Adipocyte (in vitro differentiated cells): Measurements from ENCODE around the gene NDUFA8.

Source experiments
- DNase-seq: peaks from one replicate; pipeline ENCODE4 v3.0.0-alpha.2; 2015; ENCODE audit warnings: low read depth
- H3K27me3 ChIP-seq: replicated peaks from 2 replicates; pipeline ENCODE4 v1.7.0; 2013; ENCODE audit warnings: mild to moderate bottlenecking, low read length, moderate library complexity; ENCODE audit not compliant: control insufficient read depth, insufficient read depth
- H3K36me3 ChIP-seq: 2 replicates; pipeline ENCODE4 v1.7.0; 2013; ENCODE audit warnings: low read length, mild to moderate bottlenecking, moderate library complexity; ENCODE audit not compliant: control insufficient read depth, insufficient read depth, severe bottlenecking
- H3K4me1 ChIP-seq: 2 replicates; pipeline ENCODE4 v1.7.0; 2013; ENCODE audit warnings: mild to moderate bottlenecking, low read length, moderate library complexity; ENCODE audit not compliant: control insufficient read depth, insufficient read depth
- H3K4me3 ChIP-seq: 2 replicates; pipeline ENCODE4 v1.7.0; 2013; ENCODE audit warnings: mild to moderate bottlenecking, low read length, moderate library complexity
- H3K9ac ChIP-seq: 2 replicates; pipeline ENCODE4 v1.7.0; 2013; ENCODE audit warnings: mild to moderate bottlenecking, low read length, moderate library complexity
- H3K9me3 ChIP-seq: 2 replicates; pipeline ENCODE4 v1.7.0; 2013; ENCODE audit warnings: mild to moderate bottlenecking, low read length, moderate library complexity; ENCODE audit not compliant: control insufficient read depth

The NDUFA8 gene

GRCh38 chr9:122134822-122135528 lies 24.6 kb downstream of the NDUFA8 start:
- H3K9ac ChIP-seq = no peak overlapping the region
- peak; percentile 30 for DNase-seq
- no peak overlapping the region for H3K4me3 ChIP-seq
- peaks cover 19% of the 10 kb centered on the region for H3K27me3 ChIP-seq
- peaks cover 10% of the 10 kb centered on the region for H3K4me1 ChIP-seq
- H3K9me3 ChIP-seq = no peaks in the 10 kb centered on the region
- H3K36me3 ChIP-seq = no peaks in the 10 kb centered on the region

DNA sequence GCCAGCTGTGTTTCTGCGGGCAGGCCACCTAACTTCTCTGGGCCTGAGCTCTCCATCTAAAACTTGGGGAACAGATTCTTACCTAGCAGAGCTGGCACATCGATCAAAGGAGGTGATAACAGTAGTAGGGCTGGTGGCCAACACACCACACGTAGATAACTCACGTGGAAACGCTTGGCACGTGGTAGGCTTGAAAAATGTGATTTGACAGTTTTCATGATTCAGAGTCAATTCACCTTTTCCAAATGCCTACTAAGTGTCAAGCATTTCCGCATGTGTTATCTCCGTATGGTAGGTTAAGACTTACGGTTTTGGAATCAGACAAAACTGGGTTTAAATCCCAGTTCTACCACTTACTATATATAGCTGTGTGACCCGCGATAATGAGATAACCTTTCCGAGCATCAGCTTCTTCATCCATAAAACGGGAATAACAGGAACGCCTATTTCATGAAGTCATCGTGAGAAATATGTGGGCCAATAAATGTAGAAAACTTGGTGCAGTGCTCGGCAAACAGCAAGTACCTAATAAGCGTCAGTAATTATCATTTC lies 25.5 kb downstream of the NDUFA8 start:
- H3K27me3 ChIP-seq = peaks cover 19% of the 10 kb centered on the region

GRCh38 chr9:122133263-122133983 lies 26.2 kb downstream of the NDUFA8 start:
- Histone ChIP-seq H3K9ac (no peak overlapping the region), H3K4me3 (no peak overlapping the region), H3K4me1 (peaks cover 10% of the 10 kb centered on the region), H3K36me3 (no peaks in the 10 kb centered on the region), H3K27me3 (peaks cover 19% of the 10 kb centered on the region), H3K9me3 (no peaks in the 10 kb centered on the region)
- DNase-seq = no peak

More for the DNA sequence above, 25.5 kb downstream of the NDUFA8 start:
- Histone ChIP-seq H3K36me3 (no peaks in the 10 kb centered on the region), H3K4me1 (peaks cover 10% of the 10 kb centered on the region), H3K9me3 (no peaks in the 10 kb centered on the region), H3K4me3 (no peak overlapping the region), H3K9ac (no peak overlapping the region)
- no peak for DNase-seq

DNA sequence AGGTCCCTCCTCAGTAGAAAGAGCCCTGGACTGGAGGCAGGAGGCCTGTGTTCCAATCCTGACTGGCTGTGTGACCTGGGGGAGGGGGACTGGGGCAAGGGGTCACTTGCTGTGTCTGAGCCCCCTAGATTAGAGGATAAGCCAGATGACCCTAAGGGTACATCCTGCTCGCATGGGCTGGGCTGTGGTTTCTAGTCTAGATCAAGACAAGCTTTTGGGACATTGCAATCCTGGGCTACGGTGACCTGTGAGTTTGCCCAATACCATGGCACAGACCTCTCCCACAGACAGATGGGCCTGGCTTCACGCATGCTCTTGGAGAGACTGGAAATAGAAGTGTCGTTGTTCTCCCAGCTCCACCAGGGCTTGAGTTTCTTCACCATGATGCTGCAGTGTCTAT lies 27.0 kb downstream of the NDUFA8 start:
- Histone ChIP-seq H3K36me3 (no peaks in the 10 kb centered on the region), H3K27me3 (peaks cover 19% of the 10 kb centered on the region), H3K9ac (no peak overlapping the region), H3K4me3 (no peak overlapping the region), H3K9me3 (no peaks in the 10 kb centered on the region), H3K4me1 (peaks cover 10% of the 10 kb centered on the region)
- DNase-seq = no peak

DNA sequence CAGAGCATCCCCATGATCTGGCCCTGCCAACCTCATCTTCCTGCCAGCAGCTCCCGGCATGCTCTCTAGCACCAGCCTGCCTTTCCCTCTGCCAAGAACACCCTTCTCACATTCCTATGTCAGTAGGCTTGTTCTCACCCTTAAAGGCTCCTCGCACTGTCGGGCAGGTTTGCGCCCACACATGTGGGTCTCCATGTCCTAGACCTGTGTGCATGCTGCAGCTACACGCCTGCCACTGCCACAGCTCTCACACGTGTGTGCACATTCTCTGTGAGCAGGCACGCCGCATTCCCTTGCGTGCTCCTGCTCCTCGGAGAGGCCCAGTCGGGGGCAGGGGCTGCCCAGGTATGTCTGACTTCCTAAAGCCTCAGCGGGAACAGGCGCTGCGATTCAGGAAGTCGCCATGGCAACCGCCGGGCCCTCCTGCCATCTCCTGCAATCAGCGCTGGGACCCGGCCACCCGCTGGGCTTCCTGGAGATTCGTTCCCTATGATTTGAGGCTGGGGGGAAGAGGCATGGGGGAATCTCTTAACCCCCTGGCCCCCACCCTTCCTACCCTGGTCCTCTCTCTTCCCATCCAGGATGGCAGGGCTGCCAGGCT lies 28.1 kb downstream of the NDUFA8 start:
- no peak overlapping the region for H3K4me3 ChIP-seq
- peaks cover 11% of the 10 kb centered on the region for H3K4me1 ChIP-seq
- H3K27me3 ChIP-seq = peaks cover 19% of the 10 kb centered on the region
- H3K9ac ChIP-seq = no peak overlapping the region
- H3K36me3 ChIP-seq = no peaks in the 10 kb centered on the region
- no peak for DNase-seq
- H3K9me3 ChIP-seq = no peaks in the 10 kb centered on the region

DNA sequence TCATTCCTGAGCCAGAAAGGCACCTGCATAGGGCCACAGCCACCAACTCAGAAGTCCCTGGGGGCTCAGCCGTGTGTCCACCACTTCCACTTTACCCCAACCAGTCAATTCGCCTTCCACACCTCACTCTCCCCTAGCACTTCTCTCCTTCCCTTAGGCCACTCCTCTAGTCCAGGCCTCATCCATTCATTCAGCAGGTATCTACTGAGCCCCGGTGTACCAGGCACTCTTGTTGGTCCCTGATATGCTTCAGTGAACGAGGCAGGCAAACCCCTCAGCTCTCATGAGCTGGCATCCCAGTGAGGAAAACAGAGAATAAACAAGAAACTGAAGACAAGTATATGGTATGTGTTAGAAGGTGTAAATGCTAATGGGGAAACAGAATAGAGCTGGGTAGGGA lies 28.7 kb downstream of the NDUFA8 start:
- Histone ChIP-seq H3K9ac (no peak overlapping the region), H3K4me3 (no peak overlapping the region), H3K4me1 (peaks cover 18% of the 10 kb centered on the region), H3K27me3 (peaks cover 19% of the 10 kb centered on the region), H3K9me3 (no peaks in the 10 kb centered on the region), H3K36me3 (no peaks in the 10 kb centered on the region)
- no peak for DNase-seq

- peaks cover 19% of the 10 kb centered on the region for H3K27me3 ChIP-seq
- DNase-seq = no peak
- no peaks in the 10 kb centered on the region for H3K9me3 ChIP-seq
- H3K4me1 ChIP-seq = peaks cover 14% of the 10 kb centered on the region
- H3K4me3 ChIP-seq = no peak overlapping the region
- no peaks in the 10 kb centered on the region for H3K36me3 ChIP-seq
- no peak overlapping the region for H3K9ac ChIP-seq
Observed at GRCh38 chr9:122129969-122130368, 29.6 kb downstream of the NDUFA8 start.

- H3K4me3 ChIP-seq = no peak overlapping the region
- H3K27me3 ChIP-seq = peaks cover 27% of the 10 kb centered on the region
- no peak for DNase-seq
- peaks cover 10% of the 10 kb centered on the region for H3K4me1 ChIP-seq
- H3K36me3 ChIP-seq = no peaks in the 10 kb centered on the region
- no peaks in the 10 kb centered on the region for H3K9me3 ChIP-seq
- no peak overlapping the region for H3K9ac ChIP-seq
Observed at GRCh38 chr9:122128969-122129343, 30.6 kb downstream of the NDUFA8 start.

- no peak for DNase-seq
- H3K4me1 ChIP-seq = peaks cover 10% of the 10 kb centered on the region
- no peaks in the 10 kb centered on the region for H3K36me3 ChIP-seq
- H3K4me3 ChIP-seq = no peak overlapping the region
- no peak overlapping the region for H3K9ac ChIP-seq
- no peaks in the 10 kb centered on the region for H3K9me3 ChIP-seq
- peaks cover 28% of the 10 kb centered on the region for H3K27me3 ChIP-seq
Observed at GRCh38 chr9:122128007-122128968, 31.3 kb downstream of the NDUFA8 start.

DNA sequence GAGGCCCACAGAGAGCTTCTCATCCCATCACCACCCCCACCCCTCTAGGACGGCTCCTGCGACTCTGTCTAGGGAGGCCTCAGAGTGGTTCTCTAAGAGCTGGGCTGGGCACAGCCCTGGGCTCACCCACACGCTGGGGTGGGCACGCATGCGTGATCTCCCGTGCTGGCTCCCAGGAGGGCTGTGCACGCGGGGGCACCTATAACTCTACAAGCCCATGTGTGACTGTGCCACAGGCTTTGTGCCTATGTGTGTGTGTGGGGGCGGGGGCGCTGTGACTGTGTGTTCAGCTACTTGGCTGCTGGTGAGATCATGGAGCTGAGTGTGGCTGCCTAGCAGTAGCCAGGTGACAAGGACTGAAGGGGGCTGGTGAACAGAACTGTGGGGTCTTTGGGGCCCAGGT lies 32.2 kb downstream of the NDUFA8 start:
- no peaks in the 10 kb centered on the region for H3K36me3 ChIP-seq
- peaks cover 28% of the 10 kb centered on the region for H3K27me3 ChIP-seq
- no peaks in the 10 kb centered on the region for H3K9me3 ChIP-seq
- H3K4me3 ChIP-seq = no peak overlapping the region
- H3K9ac ChIP-seq = no peak overlapping the region
- peaks cover 10% of the 10 kb centered on the region for H3K4me1 ChIP-seq
- DNase-seq = no peak
